Measurements from ENCODE around the gene DNAJC27.

Gene DNAJC27

DNA sequence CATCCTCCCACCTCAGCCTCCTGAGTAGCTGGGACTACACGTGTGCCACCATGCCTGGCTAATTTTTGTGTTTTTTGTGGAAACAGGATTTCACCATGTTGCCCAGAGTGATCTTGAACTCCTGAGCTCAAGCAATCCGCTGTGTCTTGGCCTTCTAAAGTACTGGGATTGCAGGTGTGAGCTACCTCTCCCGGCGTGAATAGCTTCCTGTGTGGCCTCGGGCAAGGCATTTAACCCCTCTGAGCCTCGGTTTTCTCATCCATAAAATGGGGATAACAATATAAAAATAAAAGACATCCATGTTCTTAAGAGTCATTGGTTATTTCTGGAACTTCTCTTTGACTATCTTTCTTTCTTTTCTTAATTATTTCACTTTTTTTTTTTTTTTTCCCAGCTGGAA is 32.4 kb downstream of the DNAJC27 start:
- no peak overlapping the region for H3K4me3 ChIP-seq (ENCODE audit: low read length)
- TF ChIP-seq, protein P1, sequence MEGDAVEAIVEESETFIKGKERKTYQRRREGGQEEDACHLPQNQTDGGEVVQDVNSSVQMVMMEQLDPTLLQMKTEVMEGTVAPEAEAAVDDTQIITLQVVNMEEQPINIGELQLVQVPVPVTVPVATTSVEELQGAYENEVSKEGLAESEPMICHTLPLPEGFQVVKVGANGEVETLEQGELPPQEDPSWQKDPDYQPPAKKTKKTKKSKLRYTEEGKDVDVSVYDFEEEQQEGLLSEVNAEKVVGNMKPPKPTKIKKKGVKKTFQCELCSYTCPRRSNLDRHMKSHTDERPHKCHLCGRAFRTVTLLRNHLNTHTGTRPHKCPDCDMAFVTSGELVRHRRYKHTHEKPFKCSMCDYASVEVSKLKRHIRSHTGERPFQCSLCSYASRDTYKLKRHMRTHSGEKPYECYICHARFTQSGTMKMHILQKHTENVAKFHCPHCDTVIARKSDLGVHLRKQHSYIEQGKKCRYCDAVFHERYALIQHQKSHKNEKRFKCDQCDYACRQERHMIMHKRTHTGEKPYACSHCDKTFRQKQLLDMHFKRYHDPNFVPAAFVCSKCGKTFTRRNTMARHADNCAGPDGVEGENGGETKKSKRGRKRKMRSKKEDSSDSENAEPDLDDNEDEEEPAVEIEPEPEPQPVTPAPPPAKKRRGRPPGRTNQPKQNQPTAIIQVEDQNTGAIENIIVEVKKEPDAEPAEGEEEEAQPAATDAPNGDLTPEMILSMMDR (conservative IDR thresholded peaks at IDR 0.05; ENCODE audit: low read depth, low read length): no peak
- DNase-seq (ENCODE audit: low read depth): no peak

DNA sequence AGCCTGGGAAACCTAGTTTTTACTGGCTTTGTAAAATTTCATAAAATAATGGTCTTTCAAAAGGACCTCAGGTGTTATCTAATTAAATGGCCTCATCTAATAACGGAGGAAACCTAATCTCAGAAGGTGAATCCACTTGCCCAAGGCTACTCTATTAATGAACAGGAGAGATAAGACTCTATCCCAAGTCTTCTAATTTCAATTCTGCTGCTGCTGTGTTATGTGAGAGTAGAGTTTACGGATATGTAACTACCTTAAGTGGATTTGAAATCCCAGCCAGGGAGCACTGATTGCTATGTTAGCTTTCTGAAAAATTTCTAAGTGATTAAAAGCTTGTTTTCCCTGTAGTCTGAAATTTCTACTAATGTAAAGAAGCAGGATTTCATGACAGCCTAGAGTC is 34.5 kb downstream of the DNAJC27 start:
- TF ChIP-seq, protein P1 (conservative IDR thresholded peaks at IDR 0.05; ENCODE audit: low read depth, low read length): no peak

DNA sequence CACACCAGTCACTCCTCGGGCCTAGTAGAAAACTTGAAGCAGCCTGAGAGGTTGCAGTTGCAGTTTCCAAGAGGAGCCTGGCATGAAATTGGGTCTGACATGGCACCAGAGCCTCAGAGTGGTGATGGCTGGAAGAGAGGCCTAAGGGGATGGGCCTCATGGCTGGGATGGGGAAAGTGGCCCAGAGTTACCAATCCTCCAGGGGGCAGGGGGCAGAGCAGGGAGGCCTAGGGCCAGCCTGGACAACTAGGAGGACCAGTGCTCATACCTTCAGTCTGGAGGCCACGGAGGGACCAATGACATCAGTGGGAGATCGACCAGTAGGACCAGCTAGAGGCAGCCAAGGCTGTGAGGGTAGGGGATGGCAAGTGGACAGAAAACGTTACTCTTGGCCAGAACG is 36.6 kb downstream of the DNAJC27 start:
- no peak overlapping the region for H3K4me3 ChIP-seq (ENCODE audit: low read length)
- TF ChIP-seq, protein P1 (conservative IDR thresholded peaks at IDR 0.05; ENCODE audit: low read depth, low read length): no peak
- no peak for DNase-seq (ENCODE audit: low read depth)

More for the DNA sequence above, 34.5 kb downstream of the DNAJC27 start:
- no peak overlapping the region for H3K4me3 ChIP-seq (ENCODE audit: low read length)
- no peak for DNase-seq (ENCODE audit: low read depth)

- no peak for DNase-seq (ENCODE audit: low read depth)
- no peak overlapping the region for H3K4me3 ChIP-seq (ENCODE audit: low read length)
- TF ChIP-seq, protein P1 (conservative IDR thresholded peaks at IDR 0.05; ENCODE audit: low read depth, low read length): no peak
Observed at GRCh38 chr2:24932715-24933114, 39.0 kb downstream of the DNAJC27 start.

DNA sequence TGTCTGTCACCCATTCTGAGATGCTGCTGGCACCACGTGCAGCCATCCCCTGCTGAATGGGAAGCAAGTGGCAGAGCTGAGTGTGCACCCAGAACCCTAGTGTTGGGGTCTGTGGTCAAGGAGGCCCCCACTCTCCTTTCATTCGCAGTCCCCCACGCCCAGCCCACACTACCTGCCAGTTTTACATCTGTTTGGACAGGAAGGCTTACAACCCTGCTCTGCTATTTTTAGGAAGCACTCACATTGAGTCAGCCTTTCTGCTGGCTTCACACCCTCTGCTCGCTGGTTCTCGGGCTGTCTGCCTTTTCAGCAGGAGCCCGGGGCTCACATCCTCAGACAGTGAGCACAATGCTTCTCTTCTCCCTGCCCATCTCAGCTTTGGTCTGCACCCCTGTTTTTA is 41.0 kb downstream of the DNAJC27 start:
- no peak for DNase-seq (ENCODE audit: low read depth)
- TF ChIP-seq, protein P1 (conservative IDR thresholded peaks at IDR 0.05; ENCODE audit: low read depth, low read length): no peak
- H3K4me3 ChIP-seq (ENCODE audit: low read length): no peak overlapping the region

DNA sequence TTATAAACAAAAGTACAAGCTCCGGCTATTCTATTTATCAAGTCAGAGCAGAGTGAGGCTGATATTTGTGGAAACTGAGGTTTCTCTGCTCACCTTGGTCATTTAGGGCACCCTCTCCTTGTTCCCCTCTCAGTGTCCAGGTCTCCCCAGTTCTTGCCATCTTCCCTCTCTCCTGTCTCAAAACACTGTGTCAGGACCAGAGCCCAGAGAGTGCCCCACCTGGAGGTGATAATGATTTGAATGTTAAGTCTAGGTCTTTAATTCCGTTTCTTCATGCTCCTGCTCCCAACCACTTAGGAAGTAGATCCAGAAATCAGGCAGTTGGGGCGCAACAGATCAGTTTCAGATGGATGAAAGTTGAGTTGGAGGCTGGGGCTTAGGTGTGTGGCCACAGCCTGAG is 42.5 kb downstream of the DNAJC27 start:
- TF ChIP-seq, protein P1 (conservative IDR thresholded peaks at IDR 0.05; ENCODE audit: low read depth, low read length): peak; percentile 14
- no peak for DNase-seq (ENCODE audit: low read depth)
- H3K4me3 ChIP-seq (ENCODE audit: low read length): no peak overlapping the region

DNA sequence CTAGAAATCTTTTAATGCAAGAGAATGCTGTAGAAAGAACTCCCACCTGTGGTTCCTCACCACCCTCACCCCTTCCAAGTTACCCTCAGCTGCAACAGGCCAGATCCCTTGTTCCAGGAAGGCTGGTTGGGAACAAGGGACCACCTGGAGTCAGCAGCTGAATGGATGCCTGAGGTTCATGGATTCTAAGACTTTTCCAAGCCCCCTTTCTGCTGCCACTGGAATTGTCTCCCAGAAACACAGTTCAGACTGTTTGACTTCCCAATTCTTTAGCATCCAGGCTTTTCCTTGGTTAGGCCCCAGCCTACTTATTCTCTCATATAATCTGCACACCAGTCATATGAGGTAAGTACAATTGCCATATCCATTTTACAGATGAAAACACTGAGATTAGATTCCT is 43.7 kb downstream of the DNAJC27 start:
- TF ChIP-seq, protein P1 (conservative IDR thresholded peaks at IDR 0.05; ENCODE audit: low read depth, low read length): peak; percentile 4
- DNase-seq (ENCODE audit: low read depth): no peak

More for the DNA sequence above, 43.7 kb downstream of the DNAJC27 start:
- no peak overlapping the region for H3K4me3 ChIP-seq (ENCODE audit: low read length)

Data from retinal pigment epithelial cell (primary cell).